Vagina (tissue), 2 donors: Measurements from ENCODE around the gene GDF15.

Experiments used
- POLR2A ChIP-seq, 2 donors: fragments of 450-650 bp; IDR thresholded peaks; one replicate each; pipeline ENCODE4 v1.6.1; 2017; ENCODE audit warnings: antibody characterized with exemption in 2 of 2, mild to moderate bottlenecking in 2 of 2, moderate library complexity in 2 of 2
- POLR2AphosphoS5 ChIP-seq, 2 donors: sonication (generic); formaldehyde crosslinking; IDR thresholded peaks; one replicate each; pipeline ENCODE4 v1.9.0; 2017; ENCODE audit warnings: antibody characterized with exemption in 2 of 2, mild to moderate bottlenecking in 2 of 2, low read depth in 1 of 2; ENCODE audit not compliant: insufficient read depth in 1 of 2
- TF ChIP-seq, protein P1 (sequence below), 3 experiments: fragments of 450-650 bp in 2 of 3; fragments of 200-600 bp in 1 of 3; sonication (generic) in 1 of 3; IDR thresholded peaks; one replicate each; pipeline ENCODE4 v1.5.1; 2017 to 2019; ENCODE audit warnings: antibody characterized with exemption in 3 of 3, mild to moderate bottlenecking in 2 of 3, moderate library complexity in 2 of 3

DNA sequence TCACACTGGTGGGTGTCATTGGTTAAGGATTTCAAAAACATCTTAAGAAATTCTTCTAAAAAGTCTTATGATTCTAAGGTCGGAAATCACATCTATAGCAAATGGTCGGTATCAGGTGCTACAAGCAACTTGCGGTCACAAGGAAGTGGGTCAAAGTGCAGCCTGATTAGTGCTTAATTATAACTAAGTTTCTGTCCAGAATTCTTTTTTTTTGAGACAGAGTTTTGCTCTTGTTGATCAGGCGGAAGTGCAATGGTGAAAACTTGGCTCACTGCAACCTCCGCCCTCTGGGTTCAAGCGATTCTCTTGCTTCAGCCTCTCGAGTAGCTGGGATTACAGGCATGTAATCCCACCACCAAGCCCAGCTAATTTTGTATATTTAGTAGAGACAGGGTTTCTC lies 1.2 kb upstream of the GDF15 start:
- TF ChIP-seq, protein P1, sequence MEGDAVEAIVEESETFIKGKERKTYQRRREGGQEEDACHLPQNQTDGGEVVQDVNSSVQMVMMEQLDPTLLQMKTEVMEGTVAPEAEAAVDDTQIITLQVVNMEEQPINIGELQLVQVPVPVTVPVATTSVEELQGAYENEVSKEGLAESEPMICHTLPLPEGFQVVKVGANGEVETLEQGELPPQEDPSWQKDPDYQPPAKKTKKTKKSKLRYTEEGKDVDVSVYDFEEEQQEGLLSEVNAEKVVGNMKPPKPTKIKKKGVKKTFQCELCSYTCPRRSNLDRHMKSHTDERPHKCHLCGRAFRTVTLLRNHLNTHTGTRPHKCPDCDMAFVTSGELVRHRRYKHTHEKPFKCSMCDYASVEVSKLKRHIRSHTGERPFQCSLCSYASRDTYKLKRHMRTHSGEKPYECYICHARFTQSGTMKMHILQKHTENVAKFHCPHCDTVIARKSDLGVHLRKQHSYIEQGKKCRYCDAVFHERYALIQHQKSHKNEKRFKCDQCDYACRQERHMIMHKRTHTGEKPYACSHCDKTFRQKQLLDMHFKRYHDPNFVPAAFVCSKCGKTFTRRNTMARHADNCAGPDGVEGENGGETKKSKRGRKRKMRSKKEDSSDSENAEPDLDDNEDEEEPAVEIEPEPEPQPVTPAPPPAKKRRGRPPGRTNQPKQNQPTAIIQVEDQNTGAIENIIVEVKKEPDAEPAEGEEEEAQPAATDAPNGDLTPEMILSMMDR (IDR thresholded peaks at IDR 0.05) = no peak
- TF ChIP-seq POLR2A (IDR thresholded peaks at IDR 0.05) (no peak), POLR2AphosphoS5 (IDR thresholded peaks at IDR 0.05; ENCODE audit: insufficient read depth in 1 of 2, low read depth in 1 of 2) (no peak)
